Liver (tissue), 9 donors: ENCODE measurements around the gene MT1F. TPM values are rescaled to one million over a fixed set of nuclear protein-coding genes. Genes with fewer than 3 reads are reported as not detected.
A peak's percentile ranks its signal among the peaks of the same experiment; 100 is the strongest.

Source experiments
- DNase-seq: peaks from one replicate; pipeline ENCODE4 v3.0.0-alpha.2; 2017; ENCODE audit warnings: low spot score
- H3K27ac ChIP-seq, 2 donors: one replicate each; pipeline ENCODE4 v1.7.0; 2013; ENCODE audit warnings: inconsistent platforms in 2 of 2, low read length in 2 of 2, control low read depth in 1 of 2, low read depth in 1 of 2, mild to moderate bottlenecking in 1 of 2
- H3K27me3 ChIP-seq, 4 donors: one replicate each; pipeline versions ENCODE4 v1.6.1 to v1.7.0; 2013; ENCODE audit warnings: low read length in 3 of 4, inconsistent platforms in 1 of 4, mild to moderate bottlenecking in 1 of 4, moderate library complexity in 1 of 4; ENCODE audit not compliant: control insufficient read depth in 4 of 4, insufficient read depth in 4 of 4
- H3K36me3 ChIP-seq, 4 donors: one replicate each; pipeline versions ENCODE4 v1.6.1 to v1.7.0; 2013; ENCODE audit warnings: low read length in 3 of 4, mild to moderate bottlenecking in 3 of 4, low read depth in 1 of 4, moderate library complexity in 1 of 4; ENCODE audit not compliant: control insufficient read depth in 4 of 4, insufficient read depth in 3 of 4
- H3K4me1 ChIP-seq, 4 donors: one replicate each; pipeline versions ENCODE4 v1.6.1 to v1.7.0; 2013; ENCODE audit warnings: low read length in 3 of 4, mild to moderate bottlenecking in 3 of 4, moderate library complexity in 1 of 4; ENCODE audit not compliant: control insufficient read depth in 4 of 4, insufficient read depth in 4 of 4
- H3K4me3 ChIP-seq, 3 donors: one replicate each; pipeline versions ENCODE4 v1.6.1 to v1.7.0; 2013; ENCODE audit warnings: low read length in 3 of 3, control low read depth in 1 of 3, low read depth in 1 of 3, mild to moderate bottlenecking in 1 of 3
- H3K9ac ChIP-seq, 2 donors: one replicate each; pipeline ENCODE4 v1.7.0; 2013; ENCODE audit warnings: low read length in 2 of 2, mild to moderate bottlenecking in 2 of 2, moderate library complexity in 2 of 2, control low read depth in 1 of 2, low read depth in 1 of 2
- H3K9me3 ChIP-seq, 4 donors: one replicate each; pipeline versions ENCODE4 v1.6.1 to v1.7.0; 2013; ENCODE audit warnings: low read length in 3 of 4; ENCODE audit not compliant: control insufficient read depth in 4 of 4
- ATF3 ChIP-seq: IDR thresholded peaks from 2 replicates; pipeline ENCODE4 v1.6.1; 2016; ENCODE audit warnings: antibody characterized with exemption
- EGR1 ChIP-seq, 2 donors: IDR thresholded peaks; 2 replicates each; pipeline ENCODE4 v1.6.1; 2016 to 2018; ENCODE audit warnings: antibody characterized with exemption in 2 of 2, low read depth in 2 of 2
- FOXA1 ChIP-seq: IDR thresholded peaks from 2 replicates; pipeline ENCODE4 v1.6.1; 2016; ENCODE audit warnings: antibody characterized with exemption
- FOXA2 ChIP-seq: IDR thresholded peaks from 2 replicates; pipeline ENCODE4 v1.6.1; 2016; ENCODE audit warnings: antibody characterized with exemption
- GABPA ChIP-seq, 2 donors: IDR thresholded peaks in 1 of 2; conservative IDR thresholded peaks in 1 of 2; 2 replicates each; pipeline ENCODE4 v1.6.1; 2016; ENCODE audit warnings: antibody characterized with exemption in 2 of 2, mild to moderate bottlenecking in 1 of 2, moderate library complexity in 1 of 2
- HNF4A ChIP-seq, 2 donors: conservative IDR thresholded peaks; 2 replicates each; pipeline ENCODE4 v1.6.1; 2016; ENCODE audit warnings: antibody characterized with exemption in 2 of 2, mild to moderate bottlenecking in 2 of 2
- HNF4G ChIP-seq: IDR thresholded peaks from 2 replicates; pipeline ENCODE4 v1.6.1; 2016; ENCODE audit warnings: antibody characterized with exemption
- JUND ChIP-seq, 2 donors: IDR thresholded peaks; 2 replicates each; pipeline ENCODE4 v1.6.1; 2016; ENCODE audit warnings: antibody characterized with exemption in 2 of 2
- NR2F2 ChIP-seq: IDR thresholded peaks from 2 replicates; pipeline ENCODE4 v1.6.1; 2016; ENCODE audit warnings: antibody characterized with exemption
- RAD21 ChIP-seq, 2 donors: IDR thresholded peaks; 2 replicates each; pipeline ENCODE4 v1.6.1; 2016; ENCODE audit warnings: antibody characterized with exemption in 2 of 2, mild to moderate bottlenecking in 2 of 2
- REST ChIP-seq: IDR thresholded peaks from 2 replicates; pipeline ENCODE4 v1.6.1; 2016; ENCODE audit warnings: antibody characterized with exemption, mild to moderate bottlenecking
- RXRA ChIP-seq, 2 donors: IDR thresholded peaks; 2 replicates each; pipeline ENCODE4 v1.6.1; 2017 to 2018; ENCODE audit warnings: antibody characterized with exemption in 2 of 2, mild to moderate bottlenecking in 1 of 2
- SP1 ChIP-seq: IDR thresholded peaks from 2 replicates; pipeline ENCODE4 v1.6.1; 2018; ENCODE audit warnings: antibody characterized with exemption, mild to moderate bottlenecking
- TAF1 ChIP-seq: conservative IDR thresholded peaks from 2 replicates; pipeline ENCODE4 v1.6.1; 2016; ENCODE audit warnings: antibody characterized with exemption, mild to moderate bottlenecking
- ZBTB33 ChIP-seq: IDR thresholded peaks from 2 replicates; pipeline ENCODE4 v1.6.1; 2016; ENCODE audit warnings: antibody characterized with exemption
- WGBS: extraction: QIAGEN DNeasy Blood & Tissue Kit; methylation state at CpG from one replicate; pipeline ENCODE4 v1.1.7; 2013; 5-methylcytosine and 5-hydroxymethylcytosine counted together
- polyA plus RNA-seq, 2 donors: library from polyadenylated mRNA; stranded (reverse) in 1 of 2; unstranded in 1 of 2; fragments of 200-250 nt in 1 of 2; fragments of >200 nt in 1 of 2; fragmentation: Nextera tagmentation in 1 of 2; extraction: Ambion mirVana in 1 of 2; gene quantifications; one replicate each; pipeline versions ENCODE4 v1.2.1 to v1.2.3, GENCODE V29; 2013 to 2015
- total RNA-seq, 2 donors: library from RNA; depleted of rRNA; stranded (reverse); fragments of >200 nt; gene quantifications; one replicate each; pipeline ENCODE4 v1.2.3, GENCODE V29; 2014
- TF ChIP-seq, protein P1 (sequence below): fragments of 150-350 bp; IDR thresholded peaks from 2 replicates; pipeline ENCODE4 v1.5.1; 2017; ENCODE audit warnings: improper control_type of control experiment, low read depth, low read length; ENCODE audit not compliant: missing input control
- TF ChIP-seq, protein P2 (sequence below): IDR thresholded peaks from 2 replicates; pipeline ENCODE4 v1.6.1; 2016; ENCODE audit warnings: antibody characterized with exemption
- donor health status: healthy.
- donor health status: healthy.
- donor health status: healthy.
- donor health status: healthy.
- donor health status: healthy.

Gene MT1F
- total and polyA plus RNA-seq, 4 donors = 14.2 to 895 (median 134) TPM

DNA sequence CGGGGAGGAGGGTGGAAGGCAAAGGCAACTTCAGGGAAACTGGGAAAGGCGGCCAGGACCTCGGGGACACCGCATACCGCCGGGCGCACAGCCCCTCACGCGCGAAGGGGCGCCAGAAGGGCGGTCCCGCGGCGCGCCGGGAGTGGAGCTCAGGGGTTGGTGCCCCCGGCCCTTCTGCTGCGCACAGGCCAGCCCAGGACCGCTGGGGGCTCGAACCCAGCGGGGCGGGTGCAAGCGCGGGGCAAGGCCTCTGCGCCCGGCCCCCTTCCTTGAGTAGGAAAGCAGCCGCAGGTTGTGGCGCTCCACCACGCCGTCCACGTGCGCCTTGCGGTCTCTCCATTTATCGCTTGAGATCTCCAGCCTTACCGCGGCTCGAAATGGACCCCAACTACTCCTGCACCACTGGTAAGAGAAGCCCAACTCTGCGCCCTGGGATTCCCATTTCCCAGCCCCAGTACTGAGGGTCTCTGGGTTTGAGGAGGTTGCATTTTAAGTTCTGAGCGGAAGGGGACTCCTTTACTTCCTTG, 22.3 kb upstream of the MT1F start:
- Histone ChIP-seq H3K27me3 (no peaks in the 10 kb centered on the region), H3K27ac (no peak overlapping the region), H3K9me3 (no peaks in the 10 kb centered on the region), H3K9ac (no peak overlapping the region), H3K4me3 (no peak overlapping the region), H3K36me3 (no peaks in the 10 kb centered on the region), H3K4me1 (peaks cover 0 to 39% (median 14%) of the 10 kb centered on the region in 4 donors)
- TF ChIP-seq SP1 (no peak), RXRA (IDR thresholded peaks at IDR 0.05) (no peak), GABPA (IDR thresholded peaks at IDR 0.05 in 1 of 2, conservative IDR thresholded peaks at IDR 0.05 in 1 of 2) (no peak), NR2F2 (no peak), ATF3 (no peak), TAF1 (no peak), JUND (IDR thresholded peaks at IDR 0.05) (no peak), ZBTB33 (no peak), EGR1 (IDR thresholded peaks at IDR 0.05; ENCODE audit: low read depth in 2 of 2) (no peak)
- TF ChIP-seq, protein P1, sequence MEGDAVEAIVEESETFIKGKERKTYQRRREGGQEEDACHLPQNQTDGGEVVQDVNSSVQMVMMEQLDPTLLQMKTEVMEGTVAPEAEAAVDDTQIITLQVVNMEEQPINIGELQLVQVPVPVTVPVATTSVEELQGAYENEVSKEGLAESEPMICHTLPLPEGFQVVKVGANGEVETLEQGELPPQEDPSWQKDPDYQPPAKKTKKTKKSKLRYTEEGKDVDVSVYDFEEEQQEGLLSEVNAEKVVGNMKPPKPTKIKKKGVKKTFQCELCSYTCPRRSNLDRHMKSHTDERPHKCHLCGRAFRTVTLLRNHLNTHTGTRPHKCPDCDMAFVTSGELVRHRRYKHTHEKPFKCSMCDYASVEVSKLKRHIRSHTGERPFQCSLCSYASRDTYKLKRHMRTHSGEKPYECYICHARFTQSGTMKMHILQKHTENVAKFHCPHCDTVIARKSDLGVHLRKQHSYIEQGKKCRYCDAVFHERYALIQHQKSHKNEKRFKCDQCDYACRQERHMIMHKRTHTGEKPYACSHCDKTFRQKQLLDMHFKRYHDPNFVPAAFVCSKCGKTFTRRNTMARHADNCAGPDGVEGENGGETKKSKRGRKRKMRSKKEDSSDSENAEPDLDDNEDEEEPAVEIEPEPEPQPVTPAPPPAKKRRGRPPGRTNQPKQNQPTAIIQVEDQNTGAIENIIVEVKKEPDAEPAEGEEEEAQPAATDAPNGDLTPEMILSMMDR = no peak
- WGBS = 65% methylated on average over 40 of the region's 40 CpGs
- DNase-seq = no peak

GRCh38 chr16:56636616-56637413, 20.9 kb upstream of the MT1F start:
- no peaks in the 10 kb centered on the region for H3K36me3 ChIP-seq
- peaks cover 0 to 32% (median 10%) of the 10 kb centered on the region in 4 donors for H3K4me1 ChIP-seq
- 81% methylated on average over 9 of the region's 9 CpGs for WGBS
- H3K27me3 ChIP-seq = no peaks in the 10 kb centered on the region
- no peak overlapping the region for H3K9ac ChIP-seq
- TF ChIP-seq FOXA1 = no peak
- no peak for TF ChIP-seq SP1
- TF ChIP-seq FOXA2 = no peak
- TF ChIP-seq REST = no peak
- no peak for TF ChIP-seq RAD21 (IDR thresholded peaks at IDR 0.05)
- no peak for TF ChIP-seq NR2F2
- no peak for TF ChIP-seq RXRA (IDR thresholded peaks at IDR 0.05)
- no peak for TF ChIP-seq TAF1
- TF ChIP-seq HNF4A (conservative IDR thresholded peaks at IDR 0.05) = no peak
- TF ChIP-seq, protein P2, sequence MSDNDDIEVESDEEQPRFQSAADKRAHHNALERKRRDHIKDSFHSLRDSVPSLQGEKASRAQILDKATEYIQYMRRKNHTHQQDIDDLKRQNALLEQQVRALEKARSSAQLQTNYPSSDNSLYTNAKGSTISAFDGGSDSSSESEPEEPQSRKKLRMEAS = no peak
- no peak for TF ChIP-seq JUND (IDR thresholded peaks at IDR 0.05)
- TF ChIP-seq, protein P1 = no peak
- TF ChIP-seq HNF4G = no peak
- H3K27ac ChIP-seq = peak overlapping the region in 1 of 2 donors; percentile 87
- no peak for DNase-seq
- no peaks in the 10 kb centered on the region for H3K9me3 ChIP-seq
- H3K4me3 ChIP-seq = no peak overlapping the region
